HTR-8/SVneo (cell line): ENCODE results near the gene DNAJC5.

Experiments used
- DNase-seq: peaks from one replicate; pipeline ENCODE4 v3.0.0; 2011; ENCODE audit warnings: low spot score, mixed read lengths; ENCODE audit not compliant: insufficient read length
- FAIRE-seq: peaks from 2 replicates; lab custom pipeline; 2011; peaks lifted over from hg19 to GRCh38; lab: Jason Lieb, UNC

The DNAJC5 gene

GRCh38 chr20:63882257-63883200, 12.4 kb upstream of the DNAJC5 start:
- DNase-seq (no peak), FAIRE-seq (peak; percentile 69)

GRCh38 chr20:63883201-63883593, 11.7 kb upstream of the DNAJC5 start:
- DNase-seq = no peak
- FAIRE-seq = no peak

GRCh38 chr20:63884506-63885263, 10.2 kb upstream of the DNAJC5 start:
- DNase-seq = no peak
- peak; percentile 79 for FAIRE-seq

GRCh38 chr20:63885264-63886053, 9.5 kb upstream of the DNAJC5 start:
- DNase-seq (no peak), FAIRE-seq (peak; percentile 92)

- DNase-seq (no peak), FAIRE-seq (no peak)
Observed at GRCh38 chr20:63886054-63886419, 8.9 kb upstream of the DNAJC5 start.

GRCh38 chr20:63886921-63887320, 8.0 kb upstream of the DNAJC5 start:
- no peak for DNase-seq
- no peak for FAIRE-seq

- FAIRE-seq (peak; percentile 54), DNase-seq (no peak)
Observed at GRCh38 chr20:63889241-63890200, 5.4 kb upstream of the DNAJC5 start.

- FAIRE-seq (no peak), DNase-seq (no peak)
Observed at GRCh38 chr20:63890201-63890576, 4.7 kb upstream of the DNAJC5 start.

GRCh38 chr20:63890616-63891015, 4.3 kb upstream of the DNAJC5 start:
- FAIRE-seq = no peak
- DNase-seq = no peak

GRCh38 chr20:63891061-63892002, 3.6 kb upstream of the DNAJC5 start:
- FAIRE-seq (no peak), DNase-seq (no peak)

- no peak for FAIRE-seq
- no peak for DNase-seq
Observed at GRCh38 chr20:63892402-63892801, 2.5 kb upstream of the DNAJC5 start.

- no peak for FAIRE-seq
- no peak for DNase-seq
Observed at GRCh38 chr20:63893999-63894357, 948 bp upstream of the DNAJC5 start.

GRCh38 chr20:63895202-63895951, 451 bp downstream of the DNAJC5 start:
- FAIRE-seq = no peak
- DNase-seq = no peak

- FAIRE-seq (peak; percentile 31), DNase-seq (no peak)
Observed at GRCh38 chr20:63895952-63896263, 982 bp downstream of the DNAJC5 start.

GRCh38 chr20:63896264-63897105, 1.6 kb downstream of the DNAJC5 start:
- peak; percentile 87 for FAIRE-seq

GRCh38 chr20:63897978-63898561, 3.1 kb downstream of the DNAJC5 start:
- DNase-seq (no peak), FAIRE-seq (peak; percentile 82)

More at GRCh38 chr20:63896264-63897105, 1.6 kb downstream of the DNAJC5 start:
- DNase-seq = peak; percentile 54
